Heart left ventricle (tissue), 16 donors: ENCODE data around the gene ZNF217. TPM values are rescaled to one million over a fixed set of nuclear protein-coding genes. Genes with fewer than 3 reads are reported as not detected.
A peak's percentile ranks its signal among the peaks of the same experiment; 100 is the strongest.
"Not testable (repeated sequence)": the region's sequence is repeated elsewhere in the genome, so short reads cannot be mapped to it uniquely, and the experiment has no call there.

Source experiments
- ATAC-seq, 4 donors: fragments of 200-7000 bp; cut with Tn5 transposase; one replicate each; pipeline ENCODE4 v1.9.1; 2020 to 2022; ENCODE audit warnings: moderate library complexity in 4 of 4, mild to moderate bottlenecking in 3 of 4, moderate number of reproducible peaks in 1 of 4
- DNase-seq, 5 donors: peaks; one replicate each; pipeline ENCODE4 v3.0.0-alpha.2; 2020
- H3K27ac ChIP-seq, 12 donors: fragments of 200-600 bp; sonication (generic) in 4 of 12; one replicate each; pipeline versions ENCODE4 v1.5.0 to v1.8.0; 2016 to 2022; ENCODE audit warnings: mild to moderate bottlenecking in 2 of 12
- H3K27me3 ChIP-seq, 9 donors: fragments of 200-600 bp; sonication (generic) in 2 of 9; one replicate each; pipeline versions ENCODE4 v1.5.1 to v1.8.0; 2016 to 2022; ENCODE audit warnings: mild to moderate bottlenecking in 3 of 9
- H3K36me3 ChIP-seq, 9 donors: fragments of 200-600 bp; sonication (generic) in 2 of 9; one replicate each; pipeline versions ENCODE4 v1.5.0 to v1.8.0; 2018 to 2022; ENCODE audit warnings: mild to moderate bottlenecking in 2 of 9
- H3K4me1 ChIP-seq, 12 donors: fragments of 200-600 bp; sonication (generic) in 4 of 12; one replicate each; pipeline versions ENCODE4 v1.5.0 to v1.8.0; 2016 to 2022; ENCODE audit warnings: mild to moderate bottlenecking in 3 of 12
- H3K4me3 ChIP-seq, 12 donors: fragments of 200-600 bp; sonication (generic) in 4 of 12; one replicate each; pipeline versions ENCODE4 v1.5.0 to v1.8.0; 2017 to 2022; ENCODE audit warnings: mild to moderate bottlenecking in 9 of 12, moderate library complexity in 4 of 12
- H3K9me3 ChIP-seq, 12 donors: fragments of 200-600 bp; sonication (generic) in 4 of 12; one replicate each; pipeline versions ENCODE4 v1.5.0 to v1.8.0; 2016 to 2022; ENCODE audit warnings: mild to moderate bottlenecking in 1 of 12
- CTCF ChIP-seq, 12 donors: fragments of 200-600 bp; sonication (generic) in 4 of 12; IDR thresholded peaks; one replicate each; pipeline versions ENCODE4 v1.5.0 to v1.8.0; 2018 to 2022; ENCODE audit warnings: antibody characterized with exemption in 12 of 12, mild to moderate bottlenecking in 5 of 12
- POLR2A ChIP-seq, 2 donors: fragments of 450-650 bp; IDR thresholded peaks; one replicate each; pipeline ENCODE4 v1.6.1; 2017; ENCODE audit warnings: antibody characterized with exemption in 2 of 2, mild to moderate bottlenecking in 2 of 2, moderate library complexity in 2 of 2
- WGBS, 4 donors: extraction: QIAGEN DNeasy Blood & Tissue Kit in 2 of 4; methylation state at CpG; one replicate each; pipeline versions ENCODE4 v1.1.5 to v1.1.7; 2013 to 2018; 5-methylcytosine and 5-hydroxymethylcytosine counted together
- intact Hi-C, 10 donors: fragments of 100-400 bp; cut with DNase I; formaldehyde crosslinking; loops; one replicate each; pipeline versions ENCODE4 v1.11.1 to v1.14.2; 2022
- polyA plus RNA-seq, 2 donors: library from polyadenylated mRNA; stranded (reverse); fragments of 200-250 nt; gene quantifications; one replicate each; pipeline ENCODE4 v1.2.3, GENCODE V29; 2013
- total RNA-seq, 9 donors: library from RNA; depleted of rRNA in 2 of 9; stranded (reverse); fragments of >200 nt in 2 of 9; fragmentation: NEBNext Ultra II Directional in 3 of 9; extraction: Animal tissue kit (Norgen Biotek cat#: 25700) in 3 of 9; gene quantifications; one replicate each; pipeline versions ENCODE4 v1.1.0 to v1.2.4, GENCODE V29; 2016 to 2023
- donor health status: ischemic (EF 13 %, LVEDD 7.1; RV severe dilation, severe dysfunction).
- donor health status: healthy with polysubstance abuse.
- donor health status: DM: no; HTN: yes; CAD: no.
- donor health status: DM: no; HTN: no; CAD: no.
- donor health status: ischemic (EF 25% LVEDD 6.9; RV normal size, moderate dysfunction).
- donor health status: ischemic (EF 25% LVEDD 5.7; RV mildly dilated, moderate dysfunction).
- donor health status: healthy.
- donor health status: DM: yes; HTN: yes; CAD: no.
- donor health status: ischemic (EF 35%, LVEDD 5.7; RV mildly dilated, moderate dysfunction).
- donor health status: nonischemic (EF 11% LVEDD 7.7; RV severe dilation, severe dysfunction).
- donor health status: DM: yes; HTN: yes; CAD: no.
- donor health status: PGD.
- donor health status: ischemic (EF 29% LVEDD 5.4; RV normal size, mild dysfunction).
- donor health status: nonischemic (EF 23%, LVEDD 6.1; RV moderate dilation, normal function).

Gene ZNF217
- total and polyA plus RNA-seq, 11 donors: 3.7 to 24.1 (median 8.0) TPM

- ATAC-seq (no peak), DNase-seq (peak in 1 of 5 donors; percentile 15)
- 91 to 97% (median 94%) methylated on average over 5 of the region's 5 CpGs for WGBS, 4 donors
- Histone ChIP-seq H3K27ac (peak overlapping the region in 1 of 12 donors; percentile 38), H3K4me1 (peaks cover 0 to 19% (median 0%) of the 10 kb centered on the region in 12 donors), H3K27me3 (no peaks in the 10 kb centered on the region), H3K9me3 (no peaks in the 10 kb centered on the region), H3K36me3 (no peaks in the 10 kb centered on the region), H3K4me3 (no peak overlapping the region)
- TF ChIP-seq POLR2A (IDR thresholded peaks at IDR 0.05) (no peak), CTCF (IDR thresholded peaks at IDR 0.05) (no peak)
- intact Hi-C loops: no loop called here
These were observed 41.6 kb upstream of the ZNF217 start for GRCh38 chr20:53635221-53635620.

- 90 to 97% (median 94%) methylated on average over 12 of the region's 12 CpGs for WGBS, 4 donors
- no peak overlapping the region for H3K4me3 ChIP-seq
- H3K9me3 ChIP-seq: no peaks in the 10 kb centered on the region
- H3K4me1 ChIP-seq: peaks cover 0 to 19% (median 0%) of the 10 kb centered on the region in 12 donors
- no peaks in the 10 kb centered on the region for H3K27me3 ChIP-seq
- DNase-seq (peak in 1 of 5 donors; percentile 5), ATAC-seq (no peak)
- H3K36me3 ChIP-seq: no peaks in the 10 kb centered on the region
- no peak for TF ChIP-seq POLR2A (IDR thresholded peaks at IDR 0.05)
- TF ChIP-seq CTCF (IDR thresholded peaks at IDR 0.05): no peak
- intact Hi-C loops: no loop called here
- H3K27ac ChIP-seq: no peak overlapping the region
These were observed 38.4 kb upstream of the ZNF217 start for GRCh38 chr20:53631909-53632662.

GRCh38 chr20:53629436-53629835 is 35.8 kb upstream of the ZNF217 start:
- Histone ChIP-seq H3K36me3 (no peaks in the 10 kb centered on the region), H3K4me1 (peaks cover 0 to 18% (median 0%) of the 10 kb centered on the region in 12 donors), H3K27ac (no peak overlapping the region), H3K9me3 (no peaks in the 10 kb centered on the region), H3K27me3 (no peaks in the 10 kb centered on the region), H3K4me3 (no peak overlapping the region)
- WGBS, 4 donors: 75 to 99% (median 86%) methylated on average over 4 to 5 of the region's 5 CpGs
- intact Hi-C loops: loop anchor here in 2 of 10 donors (10.0 kb wide), 1 partner anchor 105 kb away; no protein-coding TSS in a partner anchor
- no peak for TF ChIP-seq CTCF (IDR thresholded peaks at IDR 0.05)
- DNase-seq: no peak
- ATAC-seq: no peak

- DNase-seq, H3K27me3 ChIP-seq, H3K36me3 ChIP-seq, ATAC-seq, H3K9me3 ChIP-seq, H3K4me3 ChIP-seq, H3K27ac ChIP-seq: not testable (repeated sequence)
- 86 to 97% (median 93%) methylated on average over 6 of the region's 6 CpGs for WGBS, 4 donors
- intact Hi-C loops: loop anchor here in 2 of 10 donors (10.0 kb wide), 1 partner anchor 106 kb away; no protein-coding TSS in a partner anchor
- H3K4me1 ChIP-seq: peaks cover 0 to 22% (median 5%) of the 10 kb centered on the region in 12 donors
These were observed 35.1 kb upstream of the ZNF217 start for GRCh38 chr20:53628758-53629157.
